Chondrocyte (in vitro differentiated cells): Measurements from ENCODE around the gene VRTN. TPM values are rescaled to one million over a fixed set of nuclear protein-coding genes. Genes with fewer than 3 reads are reported as not detected.

Source experiments
- DNase-seq: peaks from one replicate; pipeline ENCODE4 v3.0.0; 2021; ENCODE audit warnings: mixed read lengths, low spot score
- H3K27ac Mint-ChIP-seq: one replicate; pipeline ENCODE4 v1.8.0; 2021; ENCODE audit warnings: mild to moderate bottlenecking, moderate library complexity, mixed read lengths; ENCODE audit not compliant: unreplicated experiment
- H3K27me3 Mint-ChIP-seq: 2 replicates; pipeline ENCODE4 v1.8.0; 2021; ENCODE audit warnings: low read depth, mixed read lengths
- H3K36me3 Mint-ChIP-seq: 2 replicates; pipeline ENCODE4 v1.8.0; 2021; ENCODE audit warnings: low read depth, mixed read lengths
- H3K4me1 Mint-ChIP-seq: 2 replicates; pipeline ENCODE4 v1.8.0; 2021; ENCODE audit warnings: low read depth, mild to moderate bottlenecking, mixed read lengths
- H3K4me3 Mint-ChIP-seq: one replicate; pipeline ENCODE4 v1.8.0; 2021; ENCODE audit warnings: mild to moderate bottlenecking, moderate library complexity, mixed read lengths; ENCODE audit not compliant: unreplicated experiment
- H3K9me3 Mint-ChIP-seq: 2 replicates; pipeline ENCODE4 v1.8.0; 2021; ENCODE audit warnings: low read depth, mixed read lengths
- long read RNA-seq: library from polyadenylated mRNA; stranded (forward); transcript quantifications from one replicate; pipeline ENCODE4 v2.0.0, GENCODE V29; 2021
- total RNA-seq: library from RNA; stranded (reverse); gene quantifications from 3 replicates; pipeline ENCODE4 v1.2.1, GENCODE V29; 2021
- TF ChIP-seq, protein P1 (sequence below): fragments of 200-600 bp; sonication (generic); IDR thresholded peaks from 2 replicates; pipeline ENCODE4 v1.5.0; 2021; ENCODE audit warnings: antibody characterized with exemption, mild to moderate bottlenecking, moderate library complexity

Gene VRTN, protein sequence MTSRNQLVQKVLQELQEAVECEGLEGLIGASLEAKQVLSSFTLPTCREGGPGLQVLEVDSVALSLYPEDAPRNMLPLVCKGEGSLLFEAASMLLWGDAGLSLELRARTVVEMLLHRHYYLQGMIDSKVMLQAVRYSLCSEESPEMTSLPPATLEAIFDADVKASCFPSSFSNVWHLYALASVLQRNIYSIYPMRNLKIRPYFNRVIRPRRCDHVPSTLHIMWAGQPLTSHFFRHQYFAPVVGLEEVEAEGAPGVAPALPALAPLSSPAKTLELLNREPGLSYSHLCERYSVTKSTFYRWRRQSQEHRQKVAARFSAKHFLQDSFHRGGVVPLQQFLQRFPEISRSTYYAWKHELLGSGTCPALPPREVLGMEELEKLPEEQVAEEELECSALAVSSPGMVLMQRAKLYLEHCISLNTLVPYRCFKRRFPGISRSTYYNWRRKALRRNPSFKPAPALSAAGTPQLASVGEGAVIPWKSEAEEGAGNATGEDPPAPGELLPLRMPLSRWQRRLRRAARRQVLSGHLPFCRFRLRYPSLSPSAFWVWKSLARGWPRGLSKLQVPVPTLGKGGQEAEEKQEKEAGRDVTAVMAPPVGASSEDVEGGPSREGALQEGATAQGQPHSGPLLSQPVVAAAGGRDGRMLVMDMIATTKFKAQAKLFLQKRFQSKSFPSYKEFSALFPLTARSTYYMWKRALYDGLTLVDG
- not detected in 3 replicates for total RNA-seq
- long read RNA-seq: 0 reads

DNA sequence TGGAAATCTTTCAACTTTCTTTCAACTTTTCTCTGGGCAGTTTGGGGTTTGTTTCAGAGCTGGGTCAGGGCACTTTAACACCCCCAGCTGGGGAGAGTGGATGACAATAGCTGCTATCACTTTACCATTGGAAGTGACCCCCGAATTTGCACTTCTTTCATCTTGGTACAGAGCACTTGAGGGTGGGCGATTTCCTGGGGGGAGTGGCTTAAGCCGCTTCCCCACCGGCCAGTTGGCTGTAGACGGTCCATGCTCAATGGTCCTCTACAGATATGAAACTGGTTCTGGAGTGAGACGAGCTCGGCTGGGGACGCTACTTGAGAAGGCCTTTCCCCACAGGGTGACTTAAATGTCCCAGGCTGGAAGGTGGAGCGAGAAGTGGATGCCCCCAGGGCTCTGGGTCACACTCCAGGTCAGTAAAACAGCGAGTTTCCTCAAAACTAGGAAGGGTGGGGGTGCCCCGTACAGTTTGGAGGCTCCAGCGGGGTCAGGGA, at the start of gene VRTN:
Gene VRTN (plus strand): TSS at position 231 of the 494 bp plus-strand sequence. CDS start 8,313 bp downstream, outside the sequence.
- H3K27ac Mint-ChIP-seq: no peak within 1 kb of the TSS
- peak; percentile 53 for DNase-seq
- TF ChIP-seq, protein P1, sequence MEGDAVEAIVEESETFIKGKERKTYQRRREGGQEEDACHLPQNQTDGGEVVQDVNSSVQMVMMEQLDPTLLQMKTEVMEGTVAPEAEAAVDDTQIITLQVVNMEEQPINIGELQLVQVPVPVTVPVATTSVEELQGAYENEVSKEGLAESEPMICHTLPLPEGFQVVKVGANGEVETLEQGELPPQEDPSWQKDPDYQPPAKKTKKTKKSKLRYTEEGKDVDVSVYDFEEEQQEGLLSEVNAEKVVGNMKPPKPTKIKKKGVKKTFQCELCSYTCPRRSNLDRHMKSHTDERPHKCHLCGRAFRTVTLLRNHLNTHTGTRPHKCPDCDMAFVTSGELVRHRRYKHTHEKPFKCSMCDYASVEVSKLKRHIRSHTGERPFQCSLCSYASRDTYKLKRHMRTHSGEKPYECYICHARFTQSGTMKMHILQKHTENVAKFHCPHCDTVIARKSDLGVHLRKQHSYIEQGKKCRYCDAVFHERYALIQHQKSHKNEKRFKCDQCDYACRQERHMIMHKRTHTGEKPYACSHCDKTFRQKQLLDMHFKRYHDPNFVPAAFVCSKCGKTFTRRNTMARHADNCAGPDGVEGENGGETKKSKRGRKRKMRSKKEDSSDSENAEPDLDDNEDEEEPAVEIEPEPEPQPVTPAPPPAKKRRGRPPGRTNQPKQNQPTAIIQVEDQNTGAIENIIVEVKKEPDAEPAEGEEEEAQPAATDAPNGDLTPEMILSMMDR: no peak
- H3K9me3 Mint-ChIP-seq: no peaks in the 10 kb centered on the region
- H3K27me3 Mint-ChIP-seq: peaks cover 42% of the 10 kb centered on the region
- no peaks in the 10 kb centered on the region for H3K36me3 Mint-ChIP-seq
- no peak within 1 kb of the TSS for H3K4me3 Mint-ChIP-seq
- peaks cover 4% of the 10 kb centered on the region for H3K4me1 Mint-ChIP-seq

DNA sequence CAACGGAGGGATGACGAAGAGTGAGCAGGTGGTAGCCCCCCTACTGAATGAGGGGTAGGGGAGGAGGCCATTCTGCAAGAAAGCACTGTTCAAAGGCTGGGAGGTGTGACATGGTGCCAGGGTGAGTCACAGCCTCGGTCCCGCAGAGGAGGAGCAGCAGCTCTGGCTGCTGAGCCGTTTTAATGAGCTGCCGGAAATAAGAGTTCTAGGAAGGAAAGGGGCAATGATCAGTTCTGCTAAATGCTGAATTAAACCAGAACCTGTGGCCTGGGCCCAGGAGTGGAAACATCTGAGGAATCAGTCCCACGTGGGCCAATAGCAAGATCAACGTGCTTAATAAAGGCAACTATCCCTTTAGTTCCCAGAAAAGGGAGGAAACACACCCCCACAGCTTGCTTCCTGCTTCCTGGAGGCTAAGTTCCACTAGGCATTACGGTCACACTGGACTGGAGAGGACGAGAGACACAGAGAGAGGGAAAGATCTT, 49.2 kb upstream of the VRTN start:
- Mint-ChIP-seq H3K36me3 (peaks cover 19% of the 10 kb centered on the region), H3K9me3 (no peaks in the 10 kb centered on the region), H3K27me3 (no peaks in the 10 kb centered on the region), H3K27ac (no peak overlapping the region), H3K4me1 (peaks cover 28% of the 10 kb centered on the region), H3K4me3 (no peak overlapping the region)
- TF ChIP-seq, protein P1: no peak
- DNase-seq: no peak

DNA sequence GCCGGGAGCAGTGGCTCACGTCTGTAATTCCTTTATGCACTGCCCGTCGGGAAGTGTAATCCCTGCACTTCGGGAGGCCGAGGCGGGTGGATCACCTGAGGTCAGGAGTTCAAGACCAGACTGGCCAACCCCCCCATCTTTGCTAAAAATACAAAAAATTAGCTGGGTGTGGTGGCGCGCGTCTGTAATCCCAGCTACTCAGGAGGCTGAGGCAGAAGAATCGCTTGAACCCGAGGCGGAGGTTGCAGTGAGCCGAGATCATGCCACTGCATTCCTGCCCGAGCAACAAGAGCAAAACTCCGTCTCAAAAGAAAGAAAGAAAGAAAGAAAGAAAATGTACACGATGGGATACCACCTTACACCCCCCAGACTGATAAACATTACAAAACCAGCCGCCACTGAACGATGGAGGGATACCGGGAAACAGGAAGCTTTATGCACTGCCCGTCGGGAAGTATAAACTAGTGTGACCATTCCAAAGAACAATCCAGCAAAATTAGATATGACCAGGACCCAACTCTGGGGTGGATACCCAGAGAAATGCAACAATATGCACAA, 46.6 kb upstream of the VRTN start:
- Mint-ChIP-seq H3K4me1 (peaks cover 28% of the 10 kb centered on the region), H3K27me3 (no peaks in the 10 kb centered on the region), H3K4me3 (peak overlapping the region; percentile 96), H3K36me3 (peaks cover 17% of the 10 kb centered on the region), H3K27ac (peak overlapping the region; percentile 90), H3K9me3 (no peaks in the 10 kb centered on the region)
- TF ChIP-seq, protein P1: no peak
- DNase-seq: no peak

DNA sequence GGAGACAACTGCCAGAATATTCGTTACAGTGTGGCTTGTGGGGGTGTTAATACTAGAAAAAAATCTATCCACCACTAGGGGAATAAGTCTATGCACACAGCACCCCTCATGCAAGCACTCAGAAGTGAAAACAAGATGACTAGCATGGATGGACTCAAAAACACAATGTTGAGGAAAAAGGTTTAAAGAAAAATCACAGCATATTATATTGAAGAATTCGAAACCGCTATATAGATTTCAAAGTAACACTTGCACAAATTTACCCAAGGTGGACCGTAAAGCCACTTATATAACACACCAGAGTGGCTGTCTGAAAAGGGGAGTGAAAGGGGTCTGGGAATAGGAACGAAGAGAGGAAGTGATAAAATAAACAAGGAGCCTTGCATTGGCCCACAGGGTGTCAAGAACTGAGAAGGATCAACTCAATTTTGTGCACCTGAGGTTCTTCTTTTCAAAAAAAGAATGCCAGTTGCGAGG, 46.1 kb upstream of the VRTN start:
- H3K27ac Mint-ChIP-seq: peak overlapping the region; percentile 90
- H3K9me3 Mint-ChIP-seq: no peaks in the 10 kb centered on the region
- peaks cover 15% of the 10 kb centered on the region for H3K36me3 Mint-ChIP-seq
- H3K27me3 Mint-ChIP-seq: no peaks in the 10 kb centered on the region
- DNase-seq: no peak
- TF ChIP-seq, protein P1: peak; percentile 77
- H3K4me3 Mint-ChIP-seq: peak overlapping the region; percentile 96
- H3K4me1 Mint-ChIP-seq: peaks cover 28% of the 10 kb centered on the region
